HFFc6 (cell line): Measurements from ENCODE around the gene STX16. TPM values are rescaled to one million over a fixed set of nuclear protein-coding genes. Genes with fewer than 3 reads are reported as not detected.

Source experiments
- DNase-seq: peaks from one replicate; pipeline ENCODE4 v3.0.0-alpha.2; 2018
- H3K27ac Mint-ChIP-seq: 2 replicates; pipeline ENCODE4 v1.8.0; 2020; ENCODE audit warnings: mild to moderate bottlenecking, mixed read lengths
- H3K27me3 Mint-ChIP-seq: 2 replicates; pipeline ENCODE4 v1.8.0; 2021; ENCODE audit warnings: mild to moderate bottlenecking, moderate library complexity, mixed read lengths; ENCODE audit not compliant: insufficient read depth
- H3K36me3 Mint-ChIP-seq: 2 replicates; pipeline ENCODE4 v1.8.0; 2021; ENCODE audit warnings: low read depth, mixed read lengths
- H3K4me1 Mint-ChIP-seq: 2 replicates; pipeline ENCODE4 v1.8.0; 2020; ENCODE audit warnings: low read depth, mixed read lengths
- H3K4me3 Mint-ChIP-seq: 2 replicates; pipeline ENCODE4 v1.8.0; 2020; ENCODE audit warnings: mild to moderate bottlenecking, moderate library complexity, mixed read lengths
- H3K9me3 Mint-ChIP-seq: 2 replicates; pipeline ENCODE4 v1.8.0; 2020; ENCODE audit warnings: mild to moderate bottlenecking, mixed read lengths
- total RNA-seq, 6 experiments: library from RNA; stranded (reverse); fragmentation: NEBNext Ultra II Directional; extraction: Animal tissue kit (Norgen Biotek cat#: 25700); gene quantifications; 2 replicates in 1 of 6; 3 replicates in 5 of 6; pipeline ENCODE4 v1.2.3, GENCODE V29; 2021
- TF ChIP-seq, protein P1 (sequence below): fragments of 200-600 bp; sonication (generic); IDR thresholded peaks from 2 replicates; pipeline ENCODE4 v1.5.0; 2021; ENCODE audit warnings: antibody characterized with exemption, mild to moderate bottlenecking

Gene STX16
- total RNA-seq, 6 experiments from 2014 or later: 44.4 to 51.8 (median 48.3) TPM

GRCh38 chr20:58696411-58696961 lies 45.4 kb downstream of the STX16 start:
- Mint-ChIP-seq H3K27ac (no peak overlapping the region), H3K36me3 (no peaks in the 10 kb centered on the region), H3K27me3 (peaks cover 3% of the 10 kb centered on the region; the same call in 1 of the 2 replicates), H3K4me3 (no peak overlapping the region), H3K4me1 (no peaks in the 10 kb centered on the region; the same call in 1 of the 2 replicates), H3K9me3 (no peaks in the 10 kb centered on the region)
- TF ChIP-seq, protein P1, sequence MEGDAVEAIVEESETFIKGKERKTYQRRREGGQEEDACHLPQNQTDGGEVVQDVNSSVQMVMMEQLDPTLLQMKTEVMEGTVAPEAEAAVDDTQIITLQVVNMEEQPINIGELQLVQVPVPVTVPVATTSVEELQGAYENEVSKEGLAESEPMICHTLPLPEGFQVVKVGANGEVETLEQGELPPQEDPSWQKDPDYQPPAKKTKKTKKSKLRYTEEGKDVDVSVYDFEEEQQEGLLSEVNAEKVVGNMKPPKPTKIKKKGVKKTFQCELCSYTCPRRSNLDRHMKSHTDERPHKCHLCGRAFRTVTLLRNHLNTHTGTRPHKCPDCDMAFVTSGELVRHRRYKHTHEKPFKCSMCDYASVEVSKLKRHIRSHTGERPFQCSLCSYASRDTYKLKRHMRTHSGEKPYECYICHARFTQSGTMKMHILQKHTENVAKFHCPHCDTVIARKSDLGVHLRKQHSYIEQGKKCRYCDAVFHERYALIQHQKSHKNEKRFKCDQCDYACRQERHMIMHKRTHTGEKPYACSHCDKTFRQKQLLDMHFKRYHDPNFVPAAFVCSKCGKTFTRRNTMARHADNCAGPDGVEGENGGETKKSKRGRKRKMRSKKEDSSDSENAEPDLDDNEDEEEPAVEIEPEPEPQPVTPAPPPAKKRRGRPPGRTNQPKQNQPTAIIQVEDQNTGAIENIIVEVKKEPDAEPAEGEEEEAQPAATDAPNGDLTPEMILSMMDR: no peak
- DNase-seq: no peak

DNA sequence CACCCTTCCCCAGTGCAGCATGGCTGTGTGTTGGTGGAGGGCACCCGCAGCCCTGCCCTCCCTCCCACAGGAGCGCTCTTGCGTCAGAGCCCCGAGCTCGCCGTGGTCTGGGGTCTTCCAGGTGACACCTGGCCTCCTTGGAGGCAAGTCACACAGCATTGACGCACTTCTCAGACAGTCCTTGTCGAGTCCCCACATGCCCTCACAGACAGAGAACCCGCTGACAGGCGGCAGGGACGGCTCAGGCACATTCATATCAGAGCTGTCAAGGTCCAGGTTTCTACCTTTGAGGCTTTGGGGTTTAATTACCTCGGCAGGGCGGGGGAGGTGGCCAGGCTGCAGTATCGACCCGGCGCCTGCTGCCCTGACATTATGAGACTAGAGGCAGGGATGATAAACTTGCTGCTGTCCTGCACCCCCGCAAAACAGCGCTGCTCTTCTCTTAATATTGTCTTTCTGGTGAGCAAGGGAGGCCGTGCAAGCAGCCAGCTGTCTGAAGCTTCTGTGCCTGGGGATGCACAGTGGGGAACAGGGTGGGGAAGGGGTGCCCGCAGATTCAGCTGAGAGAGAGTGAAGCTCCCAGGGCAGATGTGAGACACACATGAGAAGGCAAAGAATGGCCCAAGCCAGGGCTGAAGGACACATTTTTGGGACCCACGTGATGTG lies 46.3 kb downstream of the STX16 start:
- Mint-ChIP-seq H3K36me3 (no peaks in the 10 kb centered on the region), H3K27me3 (no peaks in the 10 kb centered on the region; the same call in 1 of the 2 replicates), H3K9me3 (no peaks in the 10 kb centered on the region), H3K27ac (no peak overlapping the region), H3K4me1 (no peaks in the 10 kb centered on the region; the same call in 1 of the 2 replicates), H3K4me3 (no peak overlapping the region)
- no peak for DNase-seq
- TF ChIP-seq, protein P1: no peak

DNA sequence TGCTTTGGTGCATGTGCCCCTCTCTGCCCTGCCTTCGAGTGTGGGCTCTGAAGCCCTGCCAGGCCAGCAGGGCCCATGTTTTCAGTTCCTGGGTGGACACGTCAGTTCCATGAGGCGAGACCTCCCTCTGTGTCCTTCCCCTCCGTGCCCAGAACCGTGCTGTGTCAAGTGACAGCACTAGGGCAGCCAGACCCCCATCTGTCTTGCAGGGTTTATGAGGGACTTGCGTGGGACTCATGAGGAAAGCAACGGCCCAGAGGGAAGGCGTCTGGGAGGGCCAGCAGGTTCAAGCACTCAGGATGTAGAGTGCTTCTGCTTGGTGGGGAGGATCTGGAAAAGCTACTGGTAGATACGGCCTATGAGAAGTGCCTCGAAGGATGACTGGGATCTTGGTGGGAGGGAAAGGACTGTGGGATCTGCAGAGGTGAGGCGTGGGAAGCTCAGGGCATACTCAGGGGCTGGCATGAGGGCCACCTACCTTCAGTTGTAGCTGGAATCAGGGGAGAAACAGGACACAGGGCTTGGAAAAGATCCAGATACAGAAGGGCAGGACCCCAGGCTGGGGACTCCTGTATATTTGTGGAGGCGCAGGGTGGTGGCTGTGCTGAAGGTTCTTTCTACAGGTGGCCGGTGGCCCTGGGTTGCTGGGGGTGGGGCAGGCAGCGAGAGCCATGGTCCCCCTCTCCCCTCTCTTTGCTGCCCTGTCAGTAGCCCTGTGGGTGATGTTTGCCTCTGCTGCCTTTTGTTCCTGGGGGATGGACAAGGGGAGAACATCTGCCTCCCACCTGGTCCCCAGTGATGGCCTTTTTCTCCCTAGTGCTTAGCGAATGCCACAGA lies 47.0 kb downstream of the STX16 start:
- no peaks in the 10 kb centered on the region for H3K9me3 Mint-ChIP-seq
- H3K27ac Mint-ChIP-seq: no peak overlapping the region
- DNase-seq: no peak
- H3K4me1 Mint-ChIP-seq: no peaks in the 10 kb centered on the region; the same call in 1 of the 2 replicates
- H3K27me3 Mint-ChIP-seq: no peaks in the 10 kb centered on the region; the same call in 1 of the 2 replicates
- H3K4me3 Mint-ChIP-seq: no peak overlapping the region
- TF ChIP-seq, protein P1: no peak
- peaks cover 7% of the 10 kb centered on the region for H3K36me3 Mint-ChIP-seq

- H3K4me1 Mint-ChIP-seq: no peaks in the 10 kb centered on the region
Measured at GRCh38 chr20:58698741-58699622, 47.9 kb downstream of the STX16 start.

More at GRCh38 chr20:58698741-58699622, 47.9 kb downstream of the STX16 start:
- H3K36me3 Mint-ChIP-seq: peaks cover 14% of the 10 kb centered on the region
- H3K9me3 Mint-ChIP-seq: no peaks in the 10 kb centered on the region
- no peak for DNase-seq
- TF ChIP-seq, protein P1: no peak
- no peak overlapping the region for H3K27ac Mint-ChIP-seq
- H3K4me3 Mint-ChIP-seq: no peak overlapping the region
- no peaks in the 10 kb centered on the region; the same call in 1 of the 2 replicates for H3K27me3 Mint-ChIP-seq
